Erythroblast (primary cell): Measurements from ENCODE around the gene CDK5RAP1.
"Not testable (repeated sequence)": the region's sequence is repeated elsewhere in the genome, so short reads cannot be mapped to it uniquely, and the experiment has no call there.

Experiments used
- GATA1 ChIP-seq: IDR thresholded peaks from 2 replicates; pipeline ENCODE4 v1.6.1; 2011; ENCODE audit warnings: low read depth, mild to moderate bottlenecking, control low read depth, low read length, moderate library complexity
- POLR2A ChIP-seq: IDR thresholded peaks from 2 replicates; pipeline ENCODE4 v1.6.1; 2011; ENCODE audit warnings: mild to moderate bottlenecking, low read length

DNA sequence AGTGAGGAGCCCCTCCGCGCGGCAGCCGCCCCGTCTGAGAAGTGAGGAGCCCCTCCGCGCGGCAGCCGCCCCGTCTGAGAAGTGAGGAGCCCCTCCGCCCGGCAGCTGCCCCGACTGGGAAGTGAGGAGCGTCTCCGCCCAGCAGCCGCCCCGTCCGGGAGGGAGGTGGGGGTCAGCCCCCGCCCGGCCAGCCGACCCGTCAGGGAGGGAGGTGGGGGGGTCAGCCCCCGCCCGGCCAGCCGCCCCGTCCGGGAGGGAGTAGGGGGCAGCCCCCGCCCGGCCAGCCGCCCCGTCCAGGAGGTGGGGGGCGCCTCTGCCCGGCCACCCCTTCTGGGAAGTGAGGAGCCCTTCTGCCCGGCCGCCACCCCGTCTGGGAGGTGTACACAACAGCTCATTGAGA lies 12.0 kb downstream of the CDK5RAP1 start:
- TF ChIP-seq POLR2A, GATA1: not testable (repeated sequence)
